GM12874 (cell line): Measurements from ENCODE around the gene TRIM54.

Source experiments
- CTCF ChIP-seq: IDR thresholded peaks from 2 replicates; pipeline ENCODE4 v1.5.1; 2011; ENCODE audit warnings: low read depth, mild to moderate bottlenecking, control low read depth, low read length, moderate library complexity; ENCODE audit not compliant: insufficient read depth

TRIM54 gene

GRCh38 chr2:27296481-27296880 lies 14.3 kb downstream of the TRIM54 start:
- TF ChIP-seq CTCF: no peak

GRCh38 chr2:27297195-27297594 lies 15.0 kb downstream of the TRIM54 start:
- TF ChIP-seq CTCF: no peak

GRCh38 chr2:27298391-27299080 lies 16.3 kb downstream of the TRIM54 start:
- no peak for TF ChIP-seq CTCF

GRCh38 chr2:27303093-27304025 lies 21.1 kb downstream of the TRIM54 start:
- TF ChIP-seq CTCF: peak; percentile 68

GRCh38 chr2:27304488-27305240 lies 22.4 kb downstream of the TRIM54 start:
- no peak for TF ChIP-seq CTCF

GRCh38 chr2:27305516-27305915 lies 23.3 kb downstream of the TRIM54 start:
- no peak for TF ChIP-seq CTCF

- no peak for TF ChIP-seq CTCF
Measured at GRCh38 chr2:27306136-27306535, 23.9 kb downstream of the TRIM54 start.
